H9 (cell line): ENCODE results near the gene TMEM107. TPM values are rescaled to one million over a fixed set of nuclear protein-coding genes. Genes with fewer than 3 reads are reported as not detected.

ENCODE experiments used
- DNase-seq: peaks from one replicate; pipeline ENCODE4 v3.0.0-alpha.2; 2017
- H2AFZ ChIP-seq: one replicate; pipeline ENCODE4 v1.6.1; 2013; ENCODE audit warnings: mild to moderate bottlenecking, low read length, control low read depth, moderate library complexity
- H2AK5ac ChIP-seq: 2 replicates; pipeline ENCODE4 v1.6.1; 2013; ENCODE audit warnings: low read length, control low read depth, mixed read lengths; ENCODE audit not compliant: insufficient read length
- H2BK120ac ChIP-seq: one replicate; pipeline ENCODE4 v1.6.1; 2013; ENCODE audit warnings: low read depth, mild to moderate bottlenecking, low read length, control low read depth, inconsistent platforms; ENCODE audit not compliant: poor library complexity, severe bottlenecking
- H2BK12ac ChIP-seq: 2 replicates; pipeline ENCODE4 v1.6.1; 2013; ENCODE audit warnings: low read length, control low read depth, mixed read lengths, low read depth; ENCODE audit not compliant: insufficient read length
- H2BK15ac ChIP-seq: 2 replicates; pipeline ENCODE4 v1.6.1; 2013; ENCODE audit warnings: low read depth, low read length, control low read depth
- H2BK20ac ChIP-seq: one replicate; pipeline ENCODE4 v1.6.1; 2013; ENCODE audit warnings: low read depth, mild to moderate bottlenecking, low read length, control low read depth, inconsistent platforms; ENCODE audit not compliant: poor library complexity, severe bottlenecking
- H2BK5ac ChIP-seq: 2 replicates; pipeline ENCODE4 v1.6.1; 2013; ENCODE audit warnings: low read length, control low read depth, mixed read lengths; ENCODE audit not compliant: insufficient read length
- H3K14ac ChIP-seq: 2 replicates; pipeline ENCODE4 v1.6.1; 2013; ENCODE audit warnings: low read length, control low read depth; ENCODE audit not compliant: insufficient read depth
- H3K18ac ChIP-seq: 2 replicates; pipeline ENCODE4 v1.6.1; 2013; ENCODE audit warnings: low read depth, mild to moderate bottlenecking, mixed read lengths, low read length, control low read depth; ENCODE audit not compliant: insufficient read length
- H3K23ac ChIP-seq: 2 replicates; pipeline ENCODE4 v1.6.1; 2013; ENCODE audit warnings: low read length, control low read depth, mixed read lengths, low read depth; ENCODE audit not compliant: insufficient read length
- H3K23me2 ChIP-seq: 2 replicates; pipeline ENCODE4 v1.6.1; 2013; ENCODE audit warnings: low read depth, mild to moderate bottlenecking, mixed read lengths, low read length, control low read depth; ENCODE audit not compliant: insufficient read length, poor library complexity, severe bottlenecking
- H3K27ac ChIP-seq: 2 replicates; pipeline ENCODE4 v1.5.1; 2013; ENCODE audit warnings: low read length, control low read depth, mixed read lengths, low read depth; ENCODE audit not compliant: insufficient read length
- H3K27me3 ChIP-seq: 2 replicates; pipeline ENCODE4 v1.6.1; 2013; ENCODE audit warnings: low read length, control low read depth, inconsistent platforms; ENCODE audit not compliant: insufficient read depth
- H3K4ac ChIP-seq: 2 replicates; pipeline ENCODE4 v1.6.1; 2013; ENCODE audit warnings: low read depth, mild to moderate bottlenecking, control low read depth, inconsistent platforms, low read length, moderate library complexity
- H3K4me1 ChIP-seq: 2 replicates; pipeline ENCODE4 v1.6.1; 2013; ENCODE audit warnings: low read length, control low read depth, inconsistent platforms; ENCODE audit not compliant: insufficient read depth
- H3K4me2 ChIP-seq: 2 replicates; pipeline ENCODE4 v1.6.1; 2013; ENCODE audit warnings: low read length, control low read depth, mixed read lengths; ENCODE audit not compliant: insufficient read length, insufficient read depth
- H3K56ac ChIP-seq: 2 replicates; pipeline ENCODE4 v1.6.1; 2013; ENCODE audit warnings: low read depth, mild to moderate bottlenecking, mixed read lengths, low read length, control low read depth; ENCODE audit not compliant: insufficient read length
- H3K79me1 ChIP-seq: 2 replicates; pipeline ENCODE4 v1.6.1; 2013; ENCODE audit warnings: low read depth, mild to moderate bottlenecking, moderate library complexity, low read length, control low read depth, inconsistent platforms; ENCODE audit not compliant: insufficient read depth, poor library complexity, severe bottlenecking
- H3K79me2 ChIP-seq: 2 replicates; pipeline ENCODE4 v1.6.1; 2013; ENCODE audit warnings: low read length, control low read depth, inconsistent platforms; ENCODE audit not compliant: insufficient read depth
- H3K9ac ChIP-seq: 2 replicates; pipeline ENCODE4 v1.6.1; 2013; ENCODE audit warnings: low read length, control low read depth, mixed read lengths; ENCODE audit not compliant: insufficient read length; ENCODE audit errors: extremely low read depth
- H3K9me3 ChIP-seq: one replicate; pipeline ENCODE4 v1.6.1; 2013; ENCODE audit warnings: low read depth, low read length, inconsistent platforms; ENCODE audit not compliant: control insufficient read depth
- H3T11ph ChIP-seq: one replicate; pipeline ENCODE4 v1.6.1; 2013; ENCODE audit warnings: mild to moderate bottlenecking, low read length, control low read depth, inconsistent platforms
- H4K20me1 ChIP-seq: one replicate; pipeline ENCODE4 v1.6.1; 2013; ENCODE audit not compliant: control insufficient read depth, insufficient read length, insufficient read depth
- H4K5ac ChIP-seq: 2 replicates; pipeline ENCODE4 v1.6.1; 2013; ENCODE audit warnings: low read depth, mild to moderate bottlenecking, mixed read lengths, low read length, control low read depth; ENCODE audit not compliant: insufficient read length
- H4K8ac ChIP-seq: replicated peaks from 2 replicates; pipeline ENCODE4 v1.6.1; 2013; ENCODE audit warnings: low read length, control low read depth, mixed read lengths, low read depth; ENCODE audit not compliant: insufficient read length
- H4K91ac ChIP-seq: 2 replicates; pipeline ENCODE4 v1.6.1; 2013; ENCODE audit warnings: low read depth, mild to moderate bottlenecking, moderate library complexity, mixed read lengths, low read length, control low read depth; ENCODE audit not compliant: insufficient read length
- H3K27ac Mint-ChIP-seq, 3 experiments: 2 replicates in 2 of 3; 3 replicates in 1 of 3; pipeline ENCODE4 v1.8.0; 2020 to 2021; ENCODE audit warnings: mixed read lengths in 3 of 3, mild to moderate bottlenecking in 1 of 3, moderate library complexity in 1 of 3
- H3K27me3 Mint-ChIP-seq: 2 replicates; pipeline ENCODE4 v1.8.0; 2021; ENCODE audit warnings: low read depth, mild to moderate bottlenecking, moderate library complexity, mixed read lengths
- H3K36me3 Mint-ChIP-seq, 3 experiments: 2 replicates in 2 of 3; 3 replicates in 1 of 3; pipeline ENCODE4 v1.8.0; 2020 to 2021; ENCODE audit warnings: low read depth in 3 of 3, mixed read lengths in 3 of 3; ENCODE audit not compliant: insufficient read depth in 1 of 3
- H3K4me1 Mint-ChIP-seq, 2 experiments: 2 replicates each; pipeline ENCODE4 v1.8.0; 2020; ENCODE audit warnings: mixed read lengths in 2 of 2
- H3K4me3 Mint-ChIP-seq, 2 experiments: 2 replicates in 1 of 2; 3 replicates in 1 of 2; pipeline ENCODE4 v1.8.0; 2020 to 2021; ENCODE audit warnings: mild to moderate bottlenecking in 2 of 2, mixed read lengths in 2 of 2, moderate library complexity in 1 of 2
- H3K9me3 Mint-ChIP-seq, 2 experiments: 2 replicates in 1 of 2; 3 replicates in 1 of 2; pipeline ENCODE4 v1.8.0; 2020; ENCODE audit warnings: mild to moderate bottlenecking in 2 of 2, mixed read lengths in 2 of 2, moderate library complexity in 1 of 2
- WGBS: extraction: QIAGEN DNeasy Blood & Tissue Kit; methylation state at CpG from one replicate; pipeline ENCODE4 v1.1.7; 2013; ENCODE audit warnings: missing lambda C conversion rate, low lambda C conversion rate, mixed read lengths; ENCODE audit not compliant: insufficient read length; ENCODE audit errors: extremely low coverage; 5-methylcytosine and 5-hydroxymethylcytosine counted together
- total RNA-seq: library from RNA; stranded (reverse); gene quantifications from 2 replicates; pipeline ENCODE4 v1.2.1, GENCODE V29; 2021
- TF ChIP-seq, protein P1 (sequence below): fragments of 200-600 bp; sonication (generic); conservative IDR thresholded peaks from 3 replicates; pipeline ENCODE4 v1.8.0; 2021; ENCODE audit warnings: antibody characterized with exemption, mild to moderate bottlenecking

TMEM107 gene
- total RNA-seq, 1 experiment from 2014 or later = 12.7 TPM

DNA sequence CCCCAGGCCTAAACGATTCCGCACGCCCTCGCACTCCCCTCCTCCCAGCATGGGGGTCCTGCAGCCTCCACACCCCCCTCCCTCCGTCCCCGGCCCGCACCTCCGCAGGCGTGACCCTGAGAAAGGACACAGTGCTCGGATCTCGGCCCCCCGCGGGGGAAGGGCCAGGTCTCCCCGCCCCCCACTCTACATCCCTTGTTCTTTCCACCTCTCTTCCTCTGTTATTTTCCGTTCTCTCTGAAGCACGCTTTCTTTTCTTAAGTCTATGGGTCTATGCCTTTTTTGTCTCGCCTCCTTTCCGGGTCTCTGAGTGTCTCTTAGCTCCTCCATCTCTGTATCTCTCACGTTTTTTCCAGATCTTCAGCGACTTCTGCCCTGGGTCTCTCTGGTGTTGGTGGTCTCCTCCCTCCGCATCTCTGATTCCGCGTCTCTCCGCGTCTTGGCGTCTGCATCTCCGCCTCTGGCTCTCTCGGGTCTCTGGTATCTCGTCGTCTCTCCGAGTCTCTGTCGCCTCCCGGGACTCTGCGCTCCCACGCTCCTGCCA lies 50.2 kb downstream of the TMEM107 start:
- Mint-ChIP-seq H3K36me3 (no peaks in the 10 kb centered on the region; a peak in 1 of 7 replicates), H3K4me3 (peak overlapping the region; percentile 91 to 93), H3K27ac (no peak overlapping the region), H3K9me3 (peaks cover 2 to 8% of the 10 kb centered on the region in 2 experiments; a peak in 3 of 5 replicates), H3K4me1 (peaks cover 40 to 41% of the 10 kb centered on the region in 2 experiments), H3K27me3 (peaks cover 87% of the 10 kb centered on the region)
- Histone ChIP-seq H3K4ac (no peak overlapping the region), H3K27me3 (peaks cover 34% of the 10 kb centered on the region), H3K9me3 (no peaks in the 10 kb centered on the region), H3K14ac (no peak overlapping the region), H2AK5ac (no peak overlapping the region), H4K5ac (no peak overlapping the region), H3K56ac (no peak overlapping the region), H2BK5ac (no peak overlapping the region), H3K4me2 (peak overlapping the region; percentile 66), H2BK12ac (no peak overlapping the region), H3K79me2 (no peaks in the 10 kb centered on the region), H3K79me1 (no peaks in the 10 kb centered on the region), H3K27ac (no peak overlapping the region), H3K9ac (no peak overlapping the region), H4K20me1 (no peaks in the 10 kb centered on the region), H2BK20ac (no peak overlapping the region), H3K23ac (no peak overlapping the region), H2AFZ (no peak overlapping the region), H3K18ac (no peak overlapping the region), H4K91ac (no peak overlapping the region), H3K23me2 (peaks cover 44% of the 10 kb centered on the region), H2BK120ac (no peak overlapping the region), H4K8ac (no peak overlapping the region), H3T11ph (no peak overlapping the region), H3K4me1 (no peaks in the 10 kb centered on the region; the same call in 1 of the 2 replicates), H2BK15ac (no peak overlapping the region)
- TF ChIP-seq, protein P1, sequence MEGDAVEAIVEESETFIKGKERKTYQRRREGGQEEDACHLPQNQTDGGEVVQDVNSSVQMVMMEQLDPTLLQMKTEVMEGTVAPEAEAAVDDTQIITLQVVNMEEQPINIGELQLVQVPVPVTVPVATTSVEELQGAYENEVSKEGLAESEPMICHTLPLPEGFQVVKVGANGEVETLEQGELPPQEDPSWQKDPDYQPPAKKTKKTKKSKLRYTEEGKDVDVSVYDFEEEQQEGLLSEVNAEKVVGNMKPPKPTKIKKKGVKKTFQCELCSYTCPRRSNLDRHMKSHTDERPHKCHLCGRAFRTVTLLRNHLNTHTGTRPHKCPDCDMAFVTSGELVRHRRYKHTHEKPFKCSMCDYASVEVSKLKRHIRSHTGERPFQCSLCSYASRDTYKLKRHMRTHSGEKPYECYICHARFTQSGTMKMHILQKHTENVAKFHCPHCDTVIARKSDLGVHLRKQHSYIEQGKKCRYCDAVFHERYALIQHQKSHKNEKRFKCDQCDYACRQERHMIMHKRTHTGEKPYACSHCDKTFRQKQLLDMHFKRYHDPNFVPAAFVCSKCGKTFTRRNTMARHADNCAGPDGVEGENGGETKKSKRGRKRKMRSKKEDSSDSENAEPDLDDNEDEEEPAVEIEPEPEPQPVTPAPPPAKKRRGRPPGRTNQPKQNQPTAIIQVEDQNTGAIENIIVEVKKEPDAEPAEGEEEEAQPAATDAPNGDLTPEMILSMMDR = no peak
- no CpG with 5 or more reads among the region's 35 CpGs for WGBS
- DNase-seq = peak; percentile 74
